ENCODE data around the gene ZFYVE1.

DNA sequence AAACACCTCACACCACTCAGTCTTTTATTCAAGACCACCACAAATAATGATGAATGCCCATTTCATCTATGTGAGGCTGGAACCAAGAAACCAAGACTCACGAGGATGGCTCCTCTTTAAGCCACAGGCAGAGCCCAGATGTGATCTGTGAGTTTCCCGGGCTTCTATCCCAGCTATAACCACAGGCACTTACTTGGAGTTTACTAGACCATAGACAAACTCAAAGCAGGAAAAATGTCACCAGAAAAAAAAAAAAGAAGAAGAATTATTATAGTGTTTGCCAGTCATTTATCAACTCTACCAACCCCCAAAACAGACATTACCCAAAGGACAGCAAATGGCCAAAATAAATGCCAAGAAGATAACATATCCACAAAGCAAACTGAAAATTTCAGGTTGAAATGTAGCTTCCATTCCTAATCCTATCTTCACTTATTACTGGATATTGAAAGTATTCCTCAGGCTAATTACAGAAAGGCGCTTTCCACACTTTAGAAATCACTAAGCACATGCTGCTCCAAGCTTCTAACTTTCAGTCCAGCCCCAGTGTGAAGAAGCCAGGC is 44.7 kb downstream of the ZFYVE1 start:
- TF ChIP-seq, protein P1, sequence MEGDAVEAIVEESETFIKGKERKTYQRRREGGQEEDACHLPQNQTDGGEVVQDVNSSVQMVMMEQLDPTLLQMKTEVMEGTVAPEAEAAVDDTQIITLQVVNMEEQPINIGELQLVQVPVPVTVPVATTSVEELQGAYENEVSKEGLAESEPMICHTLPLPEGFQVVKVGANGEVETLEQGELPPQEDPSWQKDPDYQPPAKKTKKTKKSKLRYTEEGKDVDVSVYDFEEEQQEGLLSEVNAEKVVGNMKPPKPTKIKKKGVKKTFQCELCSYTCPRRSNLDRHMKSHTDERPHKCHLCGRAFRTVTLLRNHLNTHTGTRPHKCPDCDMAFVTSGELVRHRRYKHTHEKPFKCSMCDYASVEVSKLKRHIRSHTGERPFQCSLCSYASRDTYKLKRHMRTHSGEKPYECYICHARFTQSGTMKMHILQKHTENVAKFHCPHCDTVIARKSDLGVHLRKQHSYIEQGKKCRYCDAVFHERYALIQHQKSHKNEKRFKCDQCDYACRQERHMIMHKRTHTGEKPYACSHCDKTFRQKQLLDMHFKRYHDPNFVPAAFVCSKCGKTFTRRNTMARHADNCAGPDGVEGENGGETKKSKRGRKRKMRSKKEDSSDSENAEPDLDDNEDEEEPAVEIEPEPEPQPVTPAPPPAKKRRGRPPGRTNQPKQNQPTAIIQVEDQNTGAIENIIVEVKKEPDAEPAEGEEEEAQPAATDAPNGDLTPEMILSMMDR (IDR thresholded peaks at IDR 0.05): no peak
- TF ChIP-seq POLR2A (IDR thresholded peaks at IDR 0.05; ENCODE audit: low read length) (no peak), TP53 (CRISPR knock-in tag; IDR thresholded peaks at IDR 0.05) (no peak), USF2 (IDR thresholded peaks at IDR 0.05) (no peak), POLR2AphosphoS2 (conservative IDR thresholded peaks at IDR 0.05; ENCODE audit: low read length) (no peak), KDM5A (IDR thresholded peaks at IDR 0.05) (no peak), EP300 (IDR thresholded peaks at IDR 0.05) (no peak)

Measured in A549 (cell line).